CD4-positive, alpha-beta T cell treated with Interleukin-21 for 1 hour (primary cell): ENCODE data around the gene EIF2B2.
A peak's percentile ranks its signal among the peaks of the same experiment; 100 is the strongest.

Experiments used
- DNase-seq: peaks from one replicate; pipeline ENCODE4 v3.0.0-alpha.2; 2020

The EIF2B2 gene

DNA sequence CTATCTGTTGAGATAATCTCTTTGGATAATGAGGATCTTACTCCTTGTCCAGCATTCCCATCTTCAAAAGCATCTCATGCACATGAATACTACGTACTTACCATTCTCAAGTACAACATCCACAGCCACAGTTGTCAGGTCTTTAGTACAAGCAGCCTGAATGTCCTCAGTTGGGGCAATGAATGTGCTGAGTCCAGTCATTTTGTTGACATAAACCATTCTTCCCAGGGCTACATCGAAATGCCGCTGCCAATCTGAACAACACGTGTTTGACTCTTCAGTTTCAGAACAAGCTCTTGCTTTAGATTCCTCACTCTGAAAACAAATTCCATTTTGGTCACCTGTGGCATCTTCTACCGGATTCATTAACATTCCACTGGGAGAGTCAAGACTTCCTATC, 43.6 kb downstream of the EIF2B2 start:
- DNase-seq, result no peak

GRCh38 chr14:75046899-75047298, 44.2 kb downstream of the EIF2B2 start:
- no peak for DNase-seq

- no peak for DNase-seq
Observed at GRCh38 chr14:75047506-75047905, 44.8 kb downstream of the EIF2B2 start.

- no peak for DNase-seq
Observed at GRCh38 chr14:75048101-75048500, 45.4 kb downstream of the EIF2B2 start.

DNA sequence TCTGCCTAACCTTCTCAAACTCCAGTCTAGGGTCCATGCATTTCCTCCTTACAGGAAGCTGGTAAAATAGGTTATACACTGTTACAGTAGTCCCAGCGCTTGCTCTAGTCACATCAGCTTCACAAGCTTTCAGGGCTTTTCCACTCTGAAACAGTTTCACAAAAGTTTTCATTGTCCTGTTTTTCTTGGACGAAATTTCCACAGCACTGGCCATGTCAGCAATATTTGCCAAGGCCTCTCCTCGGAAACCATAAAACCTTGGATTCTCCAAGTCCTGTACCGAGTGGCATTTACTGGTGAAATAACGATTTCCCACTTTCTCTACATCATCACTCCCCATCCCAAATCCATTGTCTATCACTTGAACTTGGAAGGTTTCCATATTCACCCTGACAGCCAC, 46.4 kb downstream of the EIF2B2 start:
- DNase-seq, result no peak

DNA sequence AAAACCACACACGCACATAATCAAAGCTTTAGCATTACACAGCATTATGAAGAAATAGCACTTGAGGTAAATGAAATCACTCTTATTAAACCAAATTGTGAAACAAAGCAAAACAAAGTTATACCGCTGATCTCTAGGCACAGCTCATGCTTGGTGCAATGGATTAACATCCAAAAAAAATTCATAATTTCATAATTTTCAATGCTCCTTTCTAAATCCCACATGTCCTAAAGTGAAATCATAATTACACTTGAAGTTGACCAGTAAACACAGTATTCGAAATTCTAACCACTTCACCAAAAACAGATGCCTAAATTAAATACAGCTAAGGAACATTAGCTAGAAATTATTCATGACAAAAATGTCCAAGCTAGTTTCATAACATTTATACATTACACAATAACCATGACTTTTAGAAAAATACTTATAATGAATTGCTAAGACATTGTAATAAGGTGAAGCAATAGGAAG, 47.0 kb downstream of the EIF2B2 start:
- DNase-seq, result no peak

- DNase-seq, result peak; percentile 81
Observed at GRCh38 chr14:75050852-75051555, 48.3 kb downstream of the EIF2B2 start, which contains the start of gene MLH3. TSS of gene MLH3 (minus strand) at chr14:75051467. CDS start at chr14:75049655, 1,812 bp downstream.

DNA sequence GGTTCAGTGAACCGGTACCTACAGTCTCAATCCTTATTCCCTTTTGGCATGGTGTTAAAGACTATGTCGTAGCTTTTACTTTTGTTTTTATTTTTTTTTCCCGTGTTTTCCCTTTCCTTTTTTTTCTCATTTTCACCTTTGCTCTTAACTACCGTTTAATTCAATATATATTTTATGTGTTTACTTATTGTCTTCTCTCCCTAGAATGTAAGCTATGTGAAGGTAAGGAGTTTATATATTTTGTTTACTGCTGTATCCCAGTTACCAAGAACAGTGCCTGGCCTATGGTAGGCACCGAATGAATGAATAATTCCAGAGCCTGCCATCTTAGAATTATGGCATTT, 48.8 kb downstream of the EIF2B2 start:
- no peak for DNase-seq

DNA sequence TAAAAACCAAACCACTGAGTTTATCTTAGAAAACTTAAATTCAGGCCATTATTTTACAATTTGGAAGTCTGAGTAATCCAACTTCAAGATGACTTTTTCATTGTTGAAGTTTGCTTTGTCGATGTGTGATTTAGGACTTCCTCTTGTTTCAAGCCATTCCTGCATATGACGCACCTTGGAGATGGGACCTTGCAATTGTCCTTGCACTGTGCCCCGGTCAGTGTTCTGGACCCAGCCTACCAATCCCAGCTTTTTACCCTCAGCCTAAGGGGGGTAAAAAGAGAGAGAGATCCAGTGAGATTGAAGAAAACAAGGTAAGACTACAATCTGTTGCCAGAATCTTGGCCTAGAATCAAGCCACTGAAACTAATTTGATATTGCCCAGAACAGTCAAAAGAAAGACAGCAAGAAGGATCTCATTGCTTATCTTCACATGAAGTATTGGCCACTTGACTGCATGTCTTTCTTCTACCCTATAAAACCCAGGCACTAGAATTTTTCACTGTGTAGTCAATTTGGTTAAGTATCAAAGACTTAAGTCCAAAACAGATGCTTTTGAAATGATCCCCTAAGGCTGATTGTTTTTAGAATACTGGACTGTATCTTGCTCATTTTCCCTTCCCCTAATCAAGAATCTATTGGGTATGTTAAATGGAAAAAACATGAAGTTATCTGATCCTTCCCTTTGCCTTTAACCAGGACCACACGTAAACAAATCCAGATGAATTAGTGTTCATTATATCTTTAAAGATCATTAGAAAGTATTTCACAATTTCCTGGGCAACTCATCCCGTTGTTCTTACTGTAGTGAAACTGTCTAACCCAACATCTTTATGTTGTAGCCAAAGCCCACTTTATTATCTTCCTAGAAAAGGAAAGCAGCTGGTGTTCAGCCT, 50.9 kb downstream of the EIF2B2 start:
- no peak for DNase-seq

DNA sequence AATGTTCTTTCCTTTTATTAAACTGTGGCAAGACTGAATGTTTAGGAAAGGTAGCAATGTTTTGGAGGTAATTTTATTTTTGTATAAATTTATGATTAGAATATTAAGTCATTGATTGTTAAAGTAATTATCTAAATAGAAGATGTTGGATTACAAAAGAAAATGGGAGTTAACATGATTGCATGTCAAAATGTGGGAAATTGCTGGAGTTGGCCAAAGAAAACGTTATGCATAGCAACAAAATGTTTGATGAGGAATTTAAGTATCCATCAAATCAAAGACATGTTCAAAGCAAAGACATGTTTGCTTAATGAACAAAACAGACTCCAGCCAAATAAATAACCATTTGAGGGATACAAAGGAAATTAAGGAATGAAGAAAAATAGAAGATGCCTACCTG, 51.7 kb downstream of the EIF2B2 start:
- DNase-seq, result no peak

GRCh38 chr14:75059642-75060041, 56.9 kb downstream of the EIF2B2 start:
- no peak for DNase-seq

DNA sequence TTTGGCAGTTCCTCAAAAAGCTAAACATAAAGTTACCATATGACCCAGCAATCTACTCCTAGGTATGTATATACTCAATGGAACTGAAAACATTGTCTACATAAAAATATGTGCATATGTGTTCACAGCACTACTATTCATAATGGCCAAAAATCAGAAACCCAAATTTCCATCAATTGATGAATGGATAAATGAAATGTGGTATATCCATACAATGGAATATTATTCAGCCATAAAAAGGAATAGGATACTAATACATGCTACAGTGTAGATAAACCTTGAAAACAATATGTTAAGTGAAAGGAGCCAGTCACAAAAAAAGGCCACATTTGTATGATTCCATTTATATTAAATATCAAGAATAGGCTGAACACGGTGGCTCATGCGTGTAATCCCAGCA, 57.7 kb downstream of the EIF2B2 start:
- no peak for DNase-seq
